ENCODE measurements around the gene SMAD6.

GRCh38 chr15:66757521-66757920 lies 55.5 kb downstream of the SMAD6 start:
- TF ChIP-seq GATA2 (IDR thresholded peaks at IDR 0.05; ENCODE audit: low read depth, low read length): no peak
- no peak for TF ChIP-seq GATA3 (IDR thresholded peaks at IDR 0.05; ENCODE audit: low read depth, low read length)
